Lung (tissue), 12 donors: ENCODE results near the gene DOCK2. TPM values are rescaled to one million over a fixed set of nuclear protein-coding genes. Genes with fewer than 3 reads are reported as not detected.

Experiments
- ATAC-seq: fragments of 200-7000 bp; cut with Tn5 transposase; one replicate; pipeline ENCODE4 v1.9.1; 2020; ENCODE audit warnings: moderate number of reproducible peaks; ENCODE audit not compliant: insufficient read depth, low FRiP score
- DNase-seq, 3 donors: peaks; one replicate each; pipeline ENCODE4 v3.0.0-alpha.2; 2013 to 2017
- H3K27ac ChIP-seq, 2 donors: one replicate each; pipeline ENCODE4 v1.5.1; 2013; ENCODE audit warnings: mild to moderate bottlenecking in 2 of 2, moderate library complexity in 2 of 2, control low read depth in 1 of 2, inconsistent platforms in 1 of 2, low read depth in 1 of 2, low read length in 1 of 2
- H3K27me3 ChIP-seq, 3 donors: one replicate each; pipeline ENCODE4 v1.5.1; 2013; ENCODE audit warnings: low read length in 2 of 3; ENCODE audit not compliant: control insufficient read depth in 3 of 3, insufficient read depth in 3 of 3
- H3K36me3 ChIP-seq, 4 donors: one replicate each; pipeline ENCODE4 v1.5.1; 2013; ENCODE audit warnings: low read length in 4 of 4, mild to moderate bottlenecking in 1 of 4, moderate library complexity in 1 of 4; ENCODE audit not compliant: control insufficient read depth in 4 of 4, insufficient read depth in 4 of 4
- H3K4me1 ChIP-seq, 5 donors: one replicate each; pipeline ENCODE4 v1.5.1; 2013; ENCODE audit warnings: low read length in 5 of 5, mild to moderate bottlenecking in 2 of 5, moderate library complexity in 1 of 5; ENCODE audit not compliant: control insufficient read depth in 5 of 5, insufficient read depth in 5 of 5
- H3K4me3 ChIP-seq: one replicate; pipeline ENCODE4 v1.5.1; 2013; ENCODE audit warnings: mild to moderate bottlenecking, control low read depth, moderate library complexity
- H3K9ac ChIP-seq, 2 donors: one replicate each; pipeline ENCODE4 v1.5.1; 2013; ENCODE audit warnings: low read length in 2 of 2, control low read depth in 1 of 2; ENCODE audit not compliant: insufficient read depth in 1 of 2
- H3K9me3 ChIP-seq, 4 donors: one replicate each; pipeline ENCODE4 v1.5.1; 2013; ENCODE audit warnings: low read length in 3 of 4, mild to moderate bottlenecking in 1 of 4, moderate library complexity in 1 of 4; ENCODE audit not compliant: control insufficient read depth in 4 of 4, insufficient read depth in 3 of 4
- WGBS, 2 donors: extraction: QIAGEN DNeasy Blood & Tissue Kit; methylation state at CpG; one replicate each; pipeline ENCODE4 v1.1.7; 2013; 5-methylcytosine and 5-hydroxymethylcytosine counted together
- polyA plus RNA-seq, 2 donors: library from polyadenylated mRNA; stranded (reverse); fragments of 200-250 nt; gene quantifications; one replicate each; pipeline ENCODE4 v1.2.1, GENCODE V29; 2013
- total RNA-seq, 2 donors: library from RNA; depleted of rRNA in 1 of 2; stranded (reverse); fragments of >200 nt in 1 of 2; gene quantifications; one replicate each; pipeline ENCODE4 v1.2.1, GENCODE V29; 2014 to 2021
- TF ChIP-seq, protein P1 (sequence below): IDR thresholded peaks from 2 replicates; pipeline ENCODE4 v1.5.1; 2012; ENCODE audit warnings: mild to moderate bottlenecking; ENCODE audit errors: control extremely low read depth, extremely low read depth
- donor health status: control.
- donor health status: control.
- donor health status: Bipolar disorder and iron deficiency.
- donor health status: healthy.
- donor health status: DM: yes; HTN: yes; CAD: no.

Gene DOCK2
- total and polyA plus RNA-seq, 4 donors = 9.6 to 66.6 (median 43.4) TPM

- H3K9ac ChIP-seq = no peak overlapping the region
- ATAC-seq (no peak), DNase-seq (no peak)
- H3K27ac ChIP-seq = no peak overlapping the region
- 90 to 94% methylated on average over 5 of the region's 5 CpGs for WGBS, 2 donors
- TF ChIP-seq, protein P1, sequence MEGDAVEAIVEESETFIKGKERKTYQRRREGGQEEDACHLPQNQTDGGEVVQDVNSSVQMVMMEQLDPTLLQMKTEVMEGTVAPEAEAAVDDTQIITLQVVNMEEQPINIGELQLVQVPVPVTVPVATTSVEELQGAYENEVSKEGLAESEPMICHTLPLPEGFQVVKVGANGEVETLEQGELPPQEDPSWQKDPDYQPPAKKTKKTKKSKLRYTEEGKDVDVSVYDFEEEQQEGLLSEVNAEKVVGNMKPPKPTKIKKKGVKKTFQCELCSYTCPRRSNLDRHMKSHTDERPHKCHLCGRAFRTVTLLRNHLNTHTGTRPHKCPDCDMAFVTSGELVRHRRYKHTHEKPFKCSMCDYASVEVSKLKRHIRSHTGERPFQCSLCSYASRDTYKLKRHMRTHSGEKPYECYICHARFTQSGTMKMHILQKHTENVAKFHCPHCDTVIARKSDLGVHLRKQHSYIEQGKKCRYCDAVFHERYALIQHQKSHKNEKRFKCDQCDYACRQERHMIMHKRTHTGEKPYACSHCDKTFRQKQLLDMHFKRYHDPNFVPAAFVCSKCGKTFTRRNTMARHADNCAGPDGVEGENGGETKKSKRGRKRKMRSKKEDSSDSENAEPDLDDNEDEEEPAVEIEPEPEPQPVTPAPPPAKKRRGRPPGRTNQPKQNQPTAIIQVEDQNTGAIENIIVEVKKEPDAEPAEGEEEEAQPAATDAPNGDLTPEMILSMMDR = no peak
- H3K27me3 ChIP-seq = no peaks in the 10 kb centered on the region
- peaks cover 0 to 7% (median 0%) of the 10 kb centered on the region in 5 donors for H3K4me1 ChIP-seq
- no peaks in the 10 kb centered on the region for H3K9me3 ChIP-seq
- H3K4me3 ChIP-seq = no peak overlapping the region
- no peaks in the 10 kb centered on the region for H3K36me3 ChIP-seq
Observed at GRCh38 chr5:170077526-170077925, 440.5 kb downstream of the DOCK2 start.

DNA sequence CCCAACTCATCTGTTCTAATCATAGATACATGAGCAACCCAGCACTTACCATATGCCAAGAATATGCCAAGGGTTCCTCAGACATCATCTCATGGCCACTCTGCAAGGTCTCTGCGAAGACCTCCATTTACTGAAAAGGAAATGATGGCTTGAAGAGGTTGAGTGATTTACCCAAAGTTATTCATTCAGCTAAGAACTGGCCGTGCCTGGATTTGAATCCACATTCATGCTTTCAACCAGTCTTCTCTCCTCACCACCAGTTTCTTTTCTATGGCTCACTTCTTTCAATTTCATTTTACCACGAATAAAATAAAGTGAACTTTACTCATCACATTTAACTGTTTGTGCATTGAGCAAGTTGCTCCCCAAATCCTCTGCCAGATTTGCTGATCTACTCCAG lies 441.4 kb downstream of the DOCK2 start:
- Histone ChIP-seq H3K27me3 (no peaks in the 10 kb centered on the region), H3K27ac (no peak overlapping the region), H3K36me3 (peaks cover 0 to under 1% (median 0%) of the 10 kb centered on the region in 4 donors), H3K9ac (no peak overlapping the region), H3K4me3 (no peak overlapping the region), H3K4me1 (peaks cover 0 to 7% (median 0%) of the 10 kb centered on the region in 5 donors), H3K9me3 (no peaks in the 10 kb centered on the region)
- ATAC-seq (no peak), DNase-seq (no peak)
- TF ChIP-seq, protein P1 = no peak
- 81 to 89% methylated on average over 3 of the region's 3 CpGs for WGBS, 2 donors

GRCh38 chr5:170078931-170079330 lies 441.9 kb downstream of the DOCK2 start:
- H3K27ac ChIP-seq = no peak overlapping the region
- 95% methylated on average over 13 of the region's 13 CpGs for WGBS, 2 donors
- H3K4me1 ChIP-seq = peaks cover 0 to 7% (median 0%) of the 10 kb centered on the region in 5 donors
- no peak overlapping the region for H3K9ac ChIP-seq
- H3K9me3 ChIP-seq = no peaks in the 10 kb centered on the region
- no peak for ATAC-seq
- no peak overlapping the region for H3K4me3 ChIP-seq
- peaks cover 0 to 3% (median 0%) of the 10 kb centered on the region in 4 donors for H3K36me3 ChIP-seq
- DNase-seq = no peak
- TF ChIP-seq, protein P1 = no peak
- no peaks in the 10 kb centered on the region for H3K27me3 ChIP-seq

- 98 to 100% methylated on average over 1 of the region's 1 CpG for WGBS, 2 donors
- Histone ChIP-seq H3K4me1 (peaks cover 0 to 7% (median 0%) of the 10 kb centered on the region in 5 donors), H3K9me3 (no peaks in the 10 kb centered on the region), H3K27me3 (no peaks in the 10 kb centered on the region), H3K4me3 (no peak overlapping the region), H3K36me3 (peaks cover 0 to 3% (median 0%) of the 10 kb centered on the region in 4 donors), H3K27ac (no peak overlapping the region), H3K9ac (no peak overlapping the region)
- TF ChIP-seq, protein P1 = no peak
- no peak for DNase-seq
- ATAC-seq = no peak
Observed at GRCh38 chr5:170080217-170080616, 443.1 kb downstream of the DOCK2 start.
